Activated T-cell treated with anti-CD3 and anti-CD28 coated beads for 48 hours (primary cell): Measurements from ENCODE around the gene GTF2A1.

Experiments
- DNase-seq: peaks from one replicate; pipeline ENCODE4 v3.0.0-alpha.2; 2020; ENCODE audit warnings: low read depth

GTF2A1 gene

GRCh38 chr14:81177225-81177624, 43.5 kb downstream of the GTF2A1 start:
- DNase-seq = no peak

- DNase-seq = no peak
Observed at GRCh38 chr14:81176241-81176640, 44.5 kb downstream of the GTF2A1 start.

- no peak for DNase-seq
Observed at GRCh38 chr14:81172881-81173280, 47.9 kb downstream of the GTF2A1 start.

DNA sequence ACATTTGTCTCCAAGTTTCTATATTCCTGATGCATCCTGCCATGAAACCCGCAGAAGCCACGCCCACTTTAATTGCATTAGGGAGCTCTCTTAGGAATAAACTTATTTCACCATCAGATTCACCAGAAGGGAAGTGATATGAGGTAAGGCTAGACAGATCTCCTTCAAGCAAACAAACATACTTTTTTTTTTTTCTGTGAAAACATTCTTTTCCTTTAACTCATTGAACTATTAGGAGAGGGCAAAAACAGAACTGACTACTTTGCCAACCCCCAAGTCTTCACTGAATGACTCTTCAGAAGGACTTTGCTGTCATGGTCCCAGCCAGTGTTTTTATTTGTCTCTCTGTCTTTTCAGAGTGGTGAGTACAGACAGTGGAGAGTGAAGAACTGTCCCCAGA, 48.4 kb downstream of the GTF2A1 start:
- no peak for DNase-seq

GRCh38 chr14:81170829-81171195, 49.9 kb downstream of the GTF2A1 start:
- DNase-seq = no peak

- peak; percentile 79 for DNase-seq
Observed at GRCh38 chr14:81170104-81170828, 50.5 kb downstream of the GTF2A1 start.

GRCh38 chr14:81169711-81170103, 51.1 kb downstream of the GTF2A1 start:
- no peak for DNase-seq

DNA sequence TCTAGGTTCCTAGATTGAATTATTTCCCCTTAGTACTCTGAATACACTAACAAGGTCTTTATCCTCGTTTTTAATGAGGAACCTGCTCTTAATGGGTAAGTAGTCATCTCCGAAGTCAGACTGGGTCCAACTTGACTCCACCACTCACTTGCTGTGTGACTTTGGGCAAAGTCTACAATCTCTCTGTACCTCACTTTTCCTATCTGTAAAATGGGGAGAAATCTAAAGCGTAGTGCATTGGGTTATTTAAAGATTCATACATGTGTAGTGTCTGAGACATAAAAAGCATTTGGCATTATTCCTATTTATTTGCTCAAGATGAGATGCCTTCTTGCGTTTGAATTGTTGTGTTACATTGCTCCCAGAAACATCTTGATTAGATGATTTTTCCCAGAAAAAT, 51.5 kb downstream of the GTF2A1 start:
- DNase-seq = no peak

- no peak for DNase-seq
Observed at GRCh38 chr14:81166121-81166520, 54.6 kb downstream of the GTF2A1 start.

GRCh38 chr14:81165188-81165587, 55.6 kb downstream of the GTF2A1 start:
- no peak for DNase-seq

GRCh38 chr14:81164167-81164774, 56.5 kb downstream of the GTF2A1 start:
- DNase-seq = peak; percentile 60

DNA sequence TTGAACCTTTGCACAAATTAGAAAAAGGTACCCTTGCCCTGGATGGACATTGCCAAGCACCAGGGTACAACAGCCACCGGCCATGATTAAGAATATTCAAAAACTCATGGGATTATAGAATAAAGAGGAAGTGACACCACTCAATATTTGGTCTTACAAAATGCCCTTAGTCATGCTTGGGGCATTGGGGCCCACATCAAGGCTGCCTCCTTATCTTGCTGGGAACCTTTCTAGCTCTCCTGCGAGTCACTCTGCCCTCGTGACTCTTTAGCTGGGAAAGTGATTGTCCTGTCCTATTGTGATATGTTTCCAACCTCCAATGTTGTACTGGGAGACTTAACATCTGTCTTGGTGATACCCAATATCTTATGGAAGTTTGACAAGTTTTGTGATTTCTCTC, 57.8 kb downstream of the GTF2A1 start:
- no peak for DNase-seq

GRCh38 chr14:81161749-81162148, 59.0 kb downstream of the GTF2A1 start:
- no peak for DNase-seq

DNA sequence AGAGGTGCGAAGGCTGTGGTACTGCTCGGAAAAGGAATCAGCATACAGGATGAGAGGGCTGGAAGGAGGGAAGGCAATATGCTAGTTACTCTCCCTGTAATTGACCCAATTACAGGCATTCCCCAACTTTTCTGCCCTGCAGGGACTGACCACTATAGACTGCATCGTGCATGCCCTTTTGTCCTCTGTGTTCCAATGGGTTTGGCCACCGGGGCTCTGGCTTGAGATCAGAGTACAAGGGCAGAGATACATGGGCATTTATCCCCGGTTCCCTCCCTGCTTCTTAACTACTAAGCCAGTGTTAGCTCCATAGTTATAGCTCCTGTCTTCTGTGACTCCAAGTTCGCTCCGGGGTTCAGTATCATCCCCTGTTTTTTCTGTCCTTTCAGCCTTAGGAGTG, 59.7 kb downstream of the GTF2A1 start:
- DNase-seq = no peak

- no peak for DNase-seq
Observed at GRCh38 chr14:81157431-81157830, 63.3 kb downstream of the GTF2A1 start.

DNA sequence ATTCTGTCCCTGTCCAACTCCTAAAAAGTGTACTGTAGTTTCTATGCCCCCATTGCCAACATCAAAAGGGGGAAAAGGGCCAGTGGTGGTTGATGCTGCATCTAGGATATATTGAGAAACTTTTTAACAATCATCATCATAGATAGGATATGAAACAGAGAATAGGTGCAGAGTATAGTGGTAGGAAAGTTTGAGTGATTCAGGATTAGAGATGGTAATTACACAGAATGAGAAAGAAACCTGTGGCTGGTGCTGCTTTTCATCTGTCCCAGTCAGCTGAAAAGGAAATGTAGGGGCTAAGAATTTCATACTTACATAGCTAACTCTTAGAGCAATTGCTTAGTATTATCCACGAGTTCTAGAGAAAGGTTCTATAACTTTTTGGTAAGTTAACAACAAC, 67.6 kb downstream of the GTF2A1 start:
- no peak for DNase-seq

GRCh38 chr14:81148635-81149034, 72.1 kb downstream of the GTF2A1 start:
- no peak for DNase-seq

GRCh38 chr14:81147140-81147897, 73.4 kb downstream of the GTF2A1 start:
- no peak for DNase-seq

DNA sequence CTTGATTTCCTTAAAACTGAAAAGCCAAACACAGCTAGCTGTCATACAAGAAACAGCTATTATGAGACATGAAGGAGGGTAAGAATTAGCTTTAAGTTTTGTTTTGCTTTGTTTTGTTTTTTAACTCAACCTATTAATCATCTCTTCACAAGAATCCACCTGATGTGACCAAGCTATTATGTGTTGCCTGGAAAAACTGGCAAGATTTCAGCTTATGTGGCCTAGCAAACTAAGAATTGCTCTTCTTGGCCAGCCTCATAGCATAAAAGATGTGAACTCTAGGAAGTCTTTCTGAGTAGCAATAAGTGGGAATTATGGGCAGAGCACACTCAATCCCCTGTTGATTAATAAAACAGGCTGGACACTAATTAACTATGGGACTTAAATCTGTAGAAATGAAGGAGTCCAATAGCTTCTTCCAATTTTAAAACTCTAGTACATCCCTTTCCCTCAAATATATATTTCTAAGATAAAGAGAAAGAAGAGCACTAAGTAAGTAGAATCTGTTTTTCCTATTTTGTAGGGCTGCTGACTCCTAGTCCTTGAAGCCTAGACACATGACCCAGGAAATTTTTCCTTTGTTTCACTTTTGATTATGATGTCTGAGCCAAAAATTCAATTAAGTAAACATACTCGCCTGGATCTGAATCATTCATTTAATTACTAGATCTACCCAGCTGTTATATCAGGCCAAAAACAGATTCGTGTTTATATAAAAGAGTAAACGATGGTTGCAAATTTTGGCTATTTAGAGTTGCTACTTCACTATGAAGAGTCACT, 75.7 kb downstream of the GTF2A1 start:
- DNase-seq = no peak

DNA sequence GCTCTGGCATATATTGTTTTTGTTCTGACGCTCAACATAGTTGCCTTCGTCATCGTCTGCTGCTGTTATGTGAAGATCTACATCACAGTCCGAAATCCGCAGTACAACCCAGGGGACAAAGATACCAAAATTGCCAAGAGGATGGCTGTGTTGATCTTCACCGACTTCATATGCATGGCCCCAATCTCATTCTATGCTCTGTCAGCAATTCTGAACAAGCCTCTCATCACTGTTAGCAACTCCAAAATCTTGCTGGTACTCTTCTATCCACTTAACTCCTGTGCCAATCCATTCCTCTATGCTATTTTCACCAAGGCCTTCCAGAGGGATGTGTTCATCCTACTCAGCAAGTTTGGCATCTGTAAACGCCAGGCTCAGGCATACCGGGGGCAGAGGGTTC, 77.0 kb downstream of the GTF2A1 start:
- no peak for DNase-seq

GRCh38 chr14:81141426-81141825, 79.3 kb downstream of the GTF2A1 start:
- no peak for DNase-seq

- DNase-seq = no peak
Observed at GRCh38 chr14:81138429-81138828, 82.3 kb downstream of the GTF2A1 start.

GRCh38 chr14:81137316-81137715, 83.4 kb downstream of the GTF2A1 start:
- no peak for DNase-seq
